ENCODE results near the gene SLC35E1.
"Not testable (repeated sequence)": the region's sequence is repeated elsewhere in the genome, so short reads cannot be mapped to it uniquely, and the experiment has no call there.

Gene SLC35E1

GRCh38 chr19:16522559-16523377 lies 49.4 kb downstream of the SLC35E1 start:
- DNase-seq (ENCODE audit: low read depth, low spot score): no peak

GRCh38 chr19:16521715-16522289 lies 50.4 kb downstream of the SLC35E1 start:
- DNase-seq (ENCODE audit: low read depth, low spot score): no peak

GRCh38 chr19:16520986-16521624 lies 51.1 kb downstream of the SLC35E1 start:
- no peak for DNase-seq (ENCODE audit: low read depth, low spot score)

GRCh38 chr19:16520074-16520973 lies 51.9 kb downstream of the SLC35E1 start:
- no peak for DNase-seq (ENCODE audit: low read depth, low spot score)

GRCh38 chr19:16519230-16519687 lies 53.0 kb downstream of the SLC35E1 start:
- no peak for DNase-seq (ENCODE audit: low read depth, low spot score)

- no peak for DNase-seq (ENCODE audit: low read depth, low spot score)
Observed at GRCh38 chr19:16518483-16519229, 53.6 kb downstream of the SLC35E1 start.

GRCh38 chr19:16518061-16518460 lies 54.2 kb downstream of the SLC35E1 start:
- no peak for DNase-seq (ENCODE audit: low read depth, low spot score)

GRCh38 chr19:16516923-16517610 lies 55.1 kb downstream of the SLC35E1 start:
- no peak for DNase-seq (ENCODE audit: low read depth, low spot score)

- no peak for DNase-seq (ENCODE audit: low read depth, low spot score)
Observed at GRCh38 chr19:16516381-16516780, 55.8 kb downstream of the SLC35E1 start.

- DNase-seq (ENCODE audit: low read depth, low spot score): no peak
Observed at GRCh38 chr19:16514383-16515019, 57.7 kb downstream of the SLC35E1 start.

GRCh38 chr19:16512611-16513010 lies 59.6 kb downstream of the SLC35E1 start:
- not testable (repeated sequence) for DNase-seq (ENCODE audit: low read depth, low spot score)

GRCh38 chr19:16509141-16510061 lies 62.8 kb downstream of the SLC35E1 start:
- DNase-seq (ENCODE audit: low read depth, low spot score): no peak

GRCh38 chr19:16508546-16508945 lies 63.7 kb downstream of the SLC35E1 start:
- no peak for DNase-seq (ENCODE audit: low read depth, low spot score)

- no peak for DNase-seq (ENCODE audit: low read depth, low spot score)
Observed at GRCh38 chr19:16506961-16507360, 65.3 kb downstream of the SLC35E1 start.

GRCh38 chr19:16506161-16506560 lies 66.1 kb downstream of the SLC35E1 start:
- DNase-seq (ENCODE audit: low read depth, low spot score): not testable (repeated sequence)

- no peak for DNase-seq (ENCODE audit: low read depth, low spot score)
Observed at GRCh38 chr19:16504271-16504670, 67.9 kb downstream of the SLC35E1 start.
